ENCODE results near the gene CDKN2B.

DNA sequence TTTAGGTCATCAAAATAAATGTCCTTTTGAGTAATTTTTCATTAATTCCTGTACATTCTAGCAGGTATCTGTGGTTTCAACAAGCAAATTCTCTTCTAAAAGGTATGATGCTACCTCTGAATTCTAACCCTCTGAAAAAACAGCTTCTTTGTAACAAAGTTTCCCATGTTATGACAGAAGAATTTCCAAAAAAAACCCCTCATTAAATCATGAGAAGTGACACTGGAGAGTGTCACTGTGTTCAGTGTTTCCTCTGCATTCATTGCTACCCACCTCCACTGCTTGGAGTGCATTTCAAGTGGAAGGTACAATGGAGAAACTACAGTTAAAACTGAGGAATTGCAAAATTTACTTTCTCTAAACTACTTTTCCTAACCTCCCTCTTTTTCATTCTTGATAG, 25.0 kb downstream of the CDKN2B start:
- TF ChIP-seq, protein P1, sequence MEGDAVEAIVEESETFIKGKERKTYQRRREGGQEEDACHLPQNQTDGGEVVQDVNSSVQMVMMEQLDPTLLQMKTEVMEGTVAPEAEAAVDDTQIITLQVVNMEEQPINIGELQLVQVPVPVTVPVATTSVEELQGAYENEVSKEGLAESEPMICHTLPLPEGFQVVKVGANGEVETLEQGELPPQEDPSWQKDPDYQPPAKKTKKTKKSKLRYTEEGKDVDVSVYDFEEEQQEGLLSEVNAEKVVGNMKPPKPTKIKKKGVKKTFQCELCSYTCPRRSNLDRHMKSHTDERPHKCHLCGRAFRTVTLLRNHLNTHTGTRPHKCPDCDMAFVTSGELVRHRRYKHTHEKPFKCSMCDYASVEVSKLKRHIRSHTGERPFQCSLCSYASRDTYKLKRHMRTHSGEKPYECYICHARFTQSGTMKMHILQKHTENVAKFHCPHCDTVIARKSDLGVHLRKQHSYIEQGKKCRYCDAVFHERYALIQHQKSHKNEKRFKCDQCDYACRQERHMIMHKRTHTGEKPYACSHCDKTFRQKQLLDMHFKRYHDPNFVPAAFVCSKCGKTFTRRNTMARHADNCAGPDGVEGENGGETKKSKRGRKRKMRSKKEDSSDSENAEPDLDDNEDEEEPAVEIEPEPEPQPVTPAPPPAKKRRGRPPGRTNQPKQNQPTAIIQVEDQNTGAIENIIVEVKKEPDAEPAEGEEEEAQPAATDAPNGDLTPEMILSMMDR (IDR thresholded peaks at IDR 0.05; ENCODE audit: low read depth, low read length, poor library complexity, severe bottlenecking) = no peak
- TF ChIP-seq EZH2phosphoT487 (IDR thresholded peaks at IDR 0.05; ENCODE audit: borderline replicate concordance, low read length) = no peak
